Gastrocnemius medialis (tissue), 4 donors: ENCODE measurements around the gene CSGALNACT2.

Source experiments
- CTCF ChIP-seq, 5 experiments: fragments of 450-650 bp in 3 of 5; fragments of 200-600 bp in 2 of 5; sonication (generic) in 2 of 5; IDR thresholded peaks in 4 of 5; conservative IDR thresholded peaks in 1 of 5; 1 replicate in 4 of 5; 2 replicates in 1 of 5; pipeline ENCODE4 v1.5.1; 2016 to 2019; ENCODE audit warnings: antibody characterized with exemption in 5 of 5, mild to moderate bottlenecking in 3 of 5, moderate library complexity in 3 of 5
- POLR2A ChIP-seq, 2 donors: fragments of 450-650 bp; IDR thresholded peaks; one replicate each; pipeline ENCODE4 v1.6.1; 2017; ENCODE audit warnings: antibody characterized with exemption in 2 of 2, mild to moderate bottlenecking in 2 of 2, moderate library complexity in 2 of 2

GRCh38 chr10:43216931-43217562, 78.8 kb downstream of the CSGALNACT2 start:
- TF ChIP-seq POLR2A (IDR thresholded peaks at IDR 0.05) (no peak), CTCF (IDR thresholded peaks at IDR 0.05 in 4 of 5, conservative IDR thresholded peaks at IDR 0.05 in 1 of 5) (no peak)
